HT1080 (cell line): Measurements from ENCODE around the gene KRTAP10-12. TPM values are rescaled to one million over a fixed set of nuclear protein-coding genes. Genes with fewer than 3 reads are reported as not detected.

Experiments used
- DNase-seq: peaks from one replicate; pipeline ENCODE4 v3.0.0-alpha.2; 2015; ENCODE audit warnings: low read depth
- total RNA-seq: library from RNA; depleted of rRNA; stranded (reverse); fragments of >200 nt; shearing (Covaris generic); gene quantifications from 2 replicates; pipeline ENCODE4 v1.2.3, GENCODE V29; 2014

The KRTAP10-12 gene
- total RNA-seq, 1 experiment from 2014 or later, result not detected

DNA sequence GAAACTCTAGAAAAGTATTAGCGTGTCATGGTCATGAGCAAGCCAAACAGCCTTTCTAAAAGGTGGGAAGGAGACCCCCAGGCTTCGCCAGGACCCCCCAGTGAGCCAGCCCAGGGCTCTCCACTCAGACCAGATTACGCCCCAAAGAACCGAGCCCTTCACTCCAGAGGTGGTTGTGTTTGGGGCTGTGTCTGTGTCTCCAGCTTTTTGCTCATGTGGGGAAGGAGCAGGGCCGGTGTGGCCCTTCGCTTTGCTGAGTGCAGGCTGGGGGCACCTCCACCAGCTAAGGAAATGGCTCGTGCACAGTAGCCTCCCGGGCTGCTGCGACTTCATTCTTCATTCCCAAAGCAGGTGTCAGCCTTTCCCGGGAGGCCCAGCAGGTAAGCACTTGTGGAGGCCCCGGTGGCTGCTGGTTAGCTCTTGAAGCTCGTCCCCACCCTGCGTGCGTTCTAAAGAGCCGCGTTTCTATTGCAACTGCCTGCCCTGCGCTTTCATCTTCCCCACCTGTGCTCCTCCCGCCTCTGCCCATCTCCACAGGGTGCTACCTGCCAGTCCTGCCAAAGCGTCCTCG lies 13.9 kb downstream of the KRTAP10-12 start:
- no peak for DNase-seq

DNA sequence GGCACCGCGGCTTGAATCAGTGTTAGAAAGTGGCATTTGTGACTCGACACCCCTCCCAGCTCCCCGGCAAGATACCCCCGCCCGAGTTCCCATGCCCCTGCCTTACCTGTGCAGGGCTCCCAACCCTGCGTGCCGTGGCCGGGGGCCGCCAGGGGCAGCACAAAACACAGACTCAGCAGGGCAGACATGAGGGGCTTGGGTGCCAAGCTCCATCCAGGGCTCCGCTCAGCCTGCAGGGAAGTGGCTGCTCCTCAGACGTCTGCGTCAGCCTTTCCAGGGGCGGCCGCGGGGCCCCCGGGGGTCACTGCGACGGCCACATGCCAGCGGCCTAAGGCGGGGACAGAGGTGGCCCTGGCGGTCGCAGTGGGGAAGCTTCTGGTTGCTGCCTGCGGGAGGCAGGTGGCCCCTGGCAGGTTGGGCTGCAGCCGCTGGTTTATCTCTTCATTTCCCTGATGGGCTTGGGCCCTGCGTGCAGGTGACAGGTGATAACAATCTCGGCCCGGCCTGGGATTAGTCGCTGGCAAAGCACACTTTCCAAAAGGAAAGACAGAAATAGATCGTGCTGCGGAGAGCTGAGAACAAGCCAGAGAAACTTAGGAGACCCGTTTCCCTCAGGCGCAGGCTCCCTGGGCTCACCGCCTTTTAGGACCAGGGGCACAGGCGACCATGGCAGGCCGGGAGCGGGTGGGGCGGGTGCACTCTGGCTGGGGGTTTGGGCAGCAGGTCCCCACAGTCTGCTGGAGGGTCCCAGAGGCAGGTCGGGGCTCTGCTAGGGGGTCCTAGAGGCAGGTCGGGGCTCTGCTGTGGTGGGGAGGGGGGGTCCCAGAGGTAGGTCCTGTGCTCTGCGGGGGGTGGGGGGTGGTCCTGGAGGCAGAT lies 14.6 kb downstream of the KRTAP10-12 start, which contains the start of gene TSPEAR:
TSPEAR (minus strand) TSS at position 246 of the 876 bp plus-strand sequence; CDS start at position 188, 58 bp downstream.
- DNase-seq, result no peak

DNA sequence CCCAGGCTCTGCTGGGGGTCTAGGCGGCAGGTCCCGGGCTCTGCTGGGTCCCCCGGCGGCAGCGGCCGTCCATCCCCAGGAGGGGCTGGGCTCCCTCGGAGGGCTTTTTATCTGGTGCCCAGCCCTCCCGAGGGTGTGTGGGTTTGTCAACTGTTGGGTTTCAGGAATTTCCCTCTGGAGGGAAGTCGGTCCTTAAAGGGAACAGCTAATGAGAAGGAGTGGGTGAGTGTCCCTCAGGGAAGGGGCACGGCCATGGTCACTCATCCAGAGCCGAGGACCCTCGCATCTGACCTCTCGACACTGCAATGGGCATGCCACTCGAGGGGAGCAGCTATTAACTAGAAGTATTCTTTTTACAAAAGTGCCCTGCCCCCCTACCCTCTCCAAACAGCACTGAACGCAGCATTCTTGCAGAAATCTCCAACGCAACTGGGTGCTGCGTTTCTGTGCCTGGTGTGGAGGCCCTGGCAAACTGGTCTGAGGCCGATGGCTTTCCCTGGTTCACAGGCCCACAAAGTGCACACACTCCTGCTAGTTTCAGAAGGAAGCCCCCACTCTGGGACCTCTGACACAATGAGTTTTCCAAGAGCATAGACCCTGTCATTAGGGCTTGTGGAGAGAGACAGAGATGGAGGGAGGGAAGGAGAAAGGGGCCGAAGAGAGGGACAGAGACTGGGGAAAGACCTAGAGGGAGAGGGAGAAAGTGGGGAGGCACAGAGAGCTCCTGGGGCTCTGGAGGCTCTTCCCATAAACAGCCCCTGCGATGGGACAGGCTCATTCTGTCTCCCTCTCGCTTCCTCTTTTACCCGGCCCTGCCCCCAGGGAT lies 15.4 kb downstream of the KRTAP10-12 start:
- no peak for DNase-seq

DNA sequence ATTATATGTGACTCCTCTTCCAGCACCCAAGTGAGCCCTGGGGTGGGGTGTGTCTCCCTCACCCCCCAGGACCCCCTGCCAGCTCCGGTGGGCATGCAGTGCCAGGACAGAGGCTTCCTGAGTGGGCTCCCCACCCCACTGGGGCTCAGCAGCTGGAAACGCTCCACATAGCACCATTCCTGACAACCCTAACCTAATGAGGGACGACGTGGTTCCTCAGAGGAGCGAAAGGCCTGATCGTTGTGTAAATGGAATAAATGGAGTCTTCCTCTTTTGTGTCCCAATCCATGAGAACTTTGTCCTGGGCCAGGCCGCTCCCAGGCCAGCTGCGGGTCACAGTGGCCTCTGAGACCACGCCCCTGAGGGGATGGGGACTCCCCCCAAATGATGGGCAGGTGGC lies 16.2 kb downstream of the KRTAP10-12 start:
- no peak for DNase-seq

DNA sequence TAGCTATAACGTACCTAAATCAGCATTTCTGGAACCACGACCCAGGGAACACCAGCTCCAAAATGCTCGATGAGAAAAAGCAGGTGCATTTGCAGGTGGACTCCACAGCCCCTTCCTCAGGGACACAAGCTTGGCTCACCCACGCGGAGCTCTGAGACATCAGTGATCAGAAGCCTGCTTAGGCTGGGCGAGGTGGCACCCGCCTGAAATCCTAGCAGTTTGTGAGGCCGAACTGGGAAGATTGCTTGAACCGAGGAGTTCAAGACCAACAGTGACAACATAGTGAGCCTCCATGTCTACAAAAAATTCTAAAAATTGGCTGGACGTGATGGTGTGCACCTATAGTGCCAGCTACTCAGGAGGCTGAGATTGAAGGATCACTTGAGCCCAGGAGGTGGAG lies 16.9 kb downstream of the KRTAP10-12 start:
- DNase-seq, result no peak

DNA sequence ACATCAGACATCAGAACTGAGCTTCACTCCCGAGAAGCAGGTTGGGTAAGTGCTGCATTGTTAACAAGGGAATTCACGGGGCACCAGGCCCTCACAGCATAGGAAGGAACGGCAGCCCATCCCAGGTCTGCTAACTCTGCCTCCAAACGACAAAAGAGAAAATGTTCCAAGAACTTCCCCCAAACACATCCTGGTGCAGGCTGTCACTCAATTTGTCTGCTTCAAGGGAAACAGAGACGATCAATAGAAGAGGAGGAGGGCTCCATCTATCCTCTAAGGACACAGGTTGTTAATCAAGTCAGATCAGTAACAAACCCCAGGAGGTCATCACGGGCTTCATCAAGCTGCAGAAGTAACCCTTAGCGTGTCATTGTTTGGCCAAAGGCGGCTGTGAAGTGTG lies 17.9 kb downstream of the KRTAP10-12 start:
- DNase-seq, result no peak

DNA sequence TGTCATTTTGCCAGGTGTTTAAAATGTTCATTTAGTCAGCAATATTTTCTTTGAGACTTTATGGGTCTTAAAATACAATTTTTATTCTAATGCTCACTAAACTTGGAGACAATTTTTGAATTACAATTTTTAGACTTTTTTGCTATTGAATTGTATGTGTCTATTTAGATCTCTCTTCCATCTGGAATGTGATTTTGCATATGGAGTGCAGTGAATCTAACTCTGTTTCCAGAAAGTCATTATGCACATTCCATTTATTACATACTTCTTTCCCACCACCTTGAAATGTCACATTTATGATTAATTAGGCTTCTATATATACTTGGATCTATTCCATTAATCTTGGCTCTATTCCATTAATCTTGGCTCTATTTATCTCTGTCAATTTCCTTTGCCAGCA lies 20.0 kb downstream of the KRTAP10-12 start:
- no peak for DNase-seq

DNA sequence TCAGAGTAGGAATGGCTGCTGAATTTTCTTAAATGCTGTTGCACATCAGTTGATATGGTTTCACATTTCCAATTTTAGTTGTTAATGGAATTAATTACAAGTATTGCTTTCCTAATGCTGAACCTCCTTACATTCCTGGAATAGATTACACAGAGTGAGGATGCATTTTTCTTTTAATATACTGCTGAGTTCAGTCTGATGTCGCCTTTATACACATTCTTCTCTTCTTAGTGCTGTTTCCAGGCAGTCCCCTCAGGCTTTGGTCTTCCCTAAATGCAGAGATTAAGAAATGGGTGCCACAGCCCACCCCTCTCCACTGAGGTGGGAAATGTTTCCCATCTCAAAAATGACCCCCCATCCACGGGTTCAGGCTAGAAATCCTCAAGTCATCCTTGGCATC lies 21.1 kb downstream of the KRTAP10-12 start:
- DNase-seq, result no peak

DNA sequence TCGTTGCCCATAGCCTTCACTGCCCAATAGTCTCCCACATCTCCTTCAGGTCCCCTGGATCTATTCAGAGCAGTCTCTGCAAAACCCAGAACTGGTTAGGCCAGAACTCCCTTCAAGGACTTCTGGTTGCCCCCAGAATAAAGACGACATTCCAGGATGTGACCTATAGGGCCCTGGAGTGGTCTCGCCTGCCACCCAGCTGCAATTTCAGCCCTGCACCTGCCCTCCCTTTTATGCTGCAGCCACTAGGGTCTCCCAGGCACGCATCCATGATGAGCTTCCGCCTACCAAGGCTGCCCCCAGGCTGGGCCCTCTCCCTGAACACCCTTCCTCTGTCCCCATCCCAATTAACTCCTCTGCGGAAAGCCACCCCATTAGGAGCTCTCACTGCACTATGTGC lies 21.6 kb downstream of the KRTAP10-12 start:
- DNase-seq, result no peak

DNA sequence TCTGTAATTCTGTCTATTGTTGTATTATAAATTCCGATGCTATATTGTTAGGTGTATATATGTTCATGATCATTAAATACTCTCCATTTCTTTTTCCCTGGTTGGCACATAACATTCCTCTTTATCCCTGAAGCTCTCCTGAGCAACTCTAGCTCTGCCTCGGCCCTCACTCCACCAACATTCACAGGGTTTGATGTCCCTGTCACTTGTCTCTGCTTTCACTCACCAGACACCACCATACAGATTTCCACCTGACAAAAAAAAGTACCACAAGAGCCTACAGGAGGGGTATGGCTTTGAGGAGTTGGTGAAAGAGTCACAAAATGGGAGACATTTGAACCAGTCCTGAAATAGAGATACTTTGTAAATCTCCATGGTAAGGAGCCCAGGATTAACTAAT lies 23.2 kb downstream of the KRTAP10-12 start:
- DNase-seq, result no peak

DNA sequence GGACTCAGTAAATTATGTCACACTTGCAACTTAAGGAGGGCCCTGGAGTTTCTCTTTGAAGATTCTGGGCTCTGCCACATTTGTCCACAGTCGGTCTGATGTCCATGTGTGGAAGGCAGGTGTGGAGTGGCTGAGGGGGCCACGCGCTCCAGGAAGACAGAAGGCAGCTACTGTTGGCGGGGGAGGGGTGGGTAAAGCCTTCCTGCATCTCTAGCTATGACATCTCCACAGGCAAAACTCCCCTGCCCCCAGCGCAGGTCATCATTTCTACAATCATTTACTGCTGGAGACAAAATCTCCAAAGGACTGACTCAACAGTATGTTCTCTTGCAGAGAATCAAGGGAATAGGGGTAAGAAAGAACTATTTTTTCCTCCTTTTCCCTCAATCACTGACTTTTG lies 25.8 kb downstream of the KRTAP10-12 start:
- DNase-seq, result no peak

DNA sequence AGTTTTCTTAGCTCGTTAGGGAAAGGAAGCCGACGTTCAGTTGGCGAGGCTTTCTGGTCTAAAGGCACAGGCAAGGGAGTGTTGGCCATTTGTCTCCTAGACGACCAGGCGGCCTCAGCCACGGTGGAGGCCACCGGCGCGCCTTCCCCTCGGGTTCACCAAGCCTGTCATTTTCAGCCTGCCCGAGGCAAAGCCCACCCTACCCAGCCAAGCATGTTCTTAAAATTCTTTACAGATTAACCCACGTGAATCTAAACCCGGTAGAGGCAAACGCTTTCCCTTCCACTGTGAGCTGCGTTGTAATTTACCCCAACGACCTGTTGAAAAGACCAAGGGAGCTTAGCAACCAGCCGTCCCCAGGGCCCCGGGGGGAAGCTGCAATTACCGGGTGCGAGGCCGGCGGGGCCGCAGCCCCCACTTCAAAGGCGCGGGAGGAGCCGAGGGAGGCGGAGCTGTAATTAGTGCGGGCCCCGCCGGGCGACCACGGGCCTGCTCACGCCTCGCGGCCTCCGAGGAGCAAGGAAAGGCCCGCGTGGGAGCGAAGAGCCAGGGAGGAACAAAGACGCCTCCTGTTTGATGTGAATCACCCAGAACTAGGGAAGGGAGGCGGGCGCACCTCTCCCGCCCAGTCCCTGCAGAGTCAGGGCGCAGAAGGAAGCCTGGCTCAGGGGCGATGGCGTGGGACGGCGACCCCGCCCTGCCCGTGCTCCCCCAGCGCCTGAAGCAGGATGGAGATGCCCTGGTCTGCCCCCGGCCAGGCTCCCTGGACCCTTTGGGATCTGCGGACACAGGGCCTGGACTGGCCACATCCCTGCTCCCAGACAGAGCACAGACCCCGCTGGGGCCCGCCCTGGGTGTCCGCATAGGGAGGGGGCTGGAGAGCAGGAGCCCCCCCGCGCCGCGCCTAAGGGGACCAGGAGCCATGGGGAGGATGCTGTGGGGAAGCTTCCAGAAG lies 26.5 kb downstream of the KRTAP10-12 start:
- no peak for DNase-seq

DNA sequence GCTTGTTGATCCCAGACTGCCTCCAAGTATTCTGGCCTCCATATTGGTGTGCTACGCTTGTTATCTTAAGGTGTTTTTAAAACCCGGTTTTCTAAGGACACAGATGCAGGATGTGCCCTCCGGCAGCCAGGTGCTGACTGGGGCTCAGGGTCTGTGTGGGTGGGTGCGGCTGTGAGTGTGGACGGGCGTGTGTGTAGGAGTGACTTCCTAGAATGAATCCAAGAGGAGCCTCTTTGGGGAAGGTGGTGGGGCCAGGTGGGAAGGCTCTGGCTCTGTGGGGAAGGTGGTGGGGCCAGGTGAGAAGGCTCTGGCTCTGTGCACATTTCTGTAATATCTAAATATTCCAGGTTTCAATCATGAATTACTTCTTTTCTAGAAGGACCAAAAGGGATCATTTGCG lies 27.2 kb downstream of the KRTAP10-12 start:
- no peak for DNase-seq

DNA sequence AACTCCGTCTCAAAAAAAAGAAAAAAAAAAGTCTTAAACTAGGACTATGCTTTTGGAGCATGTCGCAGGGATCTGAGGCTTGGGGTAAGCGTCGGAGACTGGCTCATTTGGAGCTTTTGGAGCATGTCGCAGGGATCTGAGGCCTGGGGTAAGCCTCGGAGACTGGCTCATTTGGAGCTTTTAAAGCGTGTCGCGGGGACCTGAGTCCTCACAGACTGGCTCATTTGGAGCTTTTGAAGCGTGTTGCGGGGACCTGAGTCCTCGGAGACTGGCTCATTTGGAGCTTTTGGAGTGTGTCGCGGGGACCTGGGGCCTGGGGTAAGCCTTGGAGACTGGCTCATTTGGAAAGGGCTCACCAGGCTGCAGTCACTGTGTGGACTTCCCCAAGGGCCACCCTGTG lies 28.0 kb downstream of the KRTAP10-12 start:
- no peak for DNase-seq

DNA sequence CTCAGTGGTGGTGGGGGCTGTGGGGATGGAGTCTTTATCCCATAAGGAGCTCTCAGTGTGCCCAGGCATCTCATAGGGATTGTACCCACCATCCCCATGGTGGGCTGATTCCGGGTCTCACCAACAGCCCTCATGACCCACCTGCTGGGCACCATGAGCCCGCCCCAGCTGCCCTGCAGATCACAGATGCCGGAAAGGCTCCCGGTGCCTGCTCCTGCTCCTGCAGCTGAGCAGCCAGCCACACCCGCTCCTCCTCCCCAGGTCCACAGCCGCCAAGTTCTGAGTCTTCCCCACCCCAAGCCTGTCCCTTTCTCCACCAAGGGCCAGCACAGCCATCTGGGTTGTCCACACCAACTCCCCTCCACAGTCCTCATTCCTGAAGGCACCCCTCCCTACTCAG lies 29.9 kb downstream of the KRTAP10-12 start:
- no peak for DNase-seq

DNA sequence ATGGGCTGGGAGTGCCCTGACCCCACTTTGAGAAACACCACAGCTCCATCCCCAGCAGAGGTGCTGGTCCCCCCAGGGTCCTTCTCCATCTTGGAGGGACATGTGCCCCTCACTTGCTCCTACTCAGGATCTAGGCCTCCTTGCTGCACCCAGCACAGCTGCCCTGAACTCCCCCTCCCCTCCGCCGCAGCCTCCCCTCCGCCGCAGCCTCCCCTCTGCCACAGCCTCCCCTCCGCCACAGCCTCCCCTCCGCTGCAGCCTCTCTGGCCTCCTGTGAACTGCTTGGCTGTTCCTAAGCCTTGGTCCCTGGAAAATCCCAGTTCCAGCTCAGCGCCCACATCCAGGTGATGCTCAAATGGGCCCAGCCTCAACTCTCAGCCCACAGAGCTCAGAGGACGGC lies 30.3 kb downstream of the KRTAP10-12 start:
- DNase-seq, result no peak

DNA sequence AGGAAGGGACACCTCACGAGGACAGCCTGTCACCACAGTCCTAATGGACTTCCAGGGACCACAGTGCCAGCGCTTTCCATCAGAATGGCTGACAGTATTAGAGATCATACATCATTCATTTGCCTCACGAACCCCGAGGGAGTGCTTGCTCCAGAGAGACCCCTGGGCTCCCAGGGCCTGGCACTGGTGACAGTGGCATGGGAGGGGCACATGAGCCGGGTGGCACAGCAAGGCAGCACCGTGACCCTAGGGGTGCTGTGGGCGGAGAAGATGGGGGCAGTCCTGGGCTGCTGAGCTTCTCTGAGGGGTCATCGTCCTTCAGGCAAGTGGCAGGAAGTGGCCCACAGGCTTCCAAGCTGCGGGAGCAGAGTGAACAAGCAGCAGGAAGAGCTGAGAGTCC lies 30.8 kb downstream of the KRTAP10-12 start:
- DNase-seq, result no peak

DNA sequence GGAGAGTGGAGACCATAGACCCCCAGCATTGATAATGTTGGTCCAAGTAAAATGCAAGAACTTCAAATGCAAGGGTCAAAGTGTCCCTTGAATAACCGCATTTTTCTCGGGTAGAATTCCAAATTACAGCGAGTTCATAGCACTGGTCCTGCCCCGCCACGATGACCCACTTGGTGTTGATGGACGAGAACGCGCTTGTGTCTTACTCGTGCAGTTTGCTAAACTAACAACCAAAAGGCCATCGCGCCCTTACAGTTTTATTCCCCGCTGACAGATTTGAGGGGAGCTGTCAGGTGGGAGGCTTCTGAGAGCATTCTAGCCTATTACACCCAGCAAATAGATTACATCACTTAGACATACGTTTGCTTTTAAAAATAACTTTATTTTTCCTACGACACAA lies 31.7 kb downstream of the KRTAP10-12 start:
- no peak for DNase-seq

DNA sequence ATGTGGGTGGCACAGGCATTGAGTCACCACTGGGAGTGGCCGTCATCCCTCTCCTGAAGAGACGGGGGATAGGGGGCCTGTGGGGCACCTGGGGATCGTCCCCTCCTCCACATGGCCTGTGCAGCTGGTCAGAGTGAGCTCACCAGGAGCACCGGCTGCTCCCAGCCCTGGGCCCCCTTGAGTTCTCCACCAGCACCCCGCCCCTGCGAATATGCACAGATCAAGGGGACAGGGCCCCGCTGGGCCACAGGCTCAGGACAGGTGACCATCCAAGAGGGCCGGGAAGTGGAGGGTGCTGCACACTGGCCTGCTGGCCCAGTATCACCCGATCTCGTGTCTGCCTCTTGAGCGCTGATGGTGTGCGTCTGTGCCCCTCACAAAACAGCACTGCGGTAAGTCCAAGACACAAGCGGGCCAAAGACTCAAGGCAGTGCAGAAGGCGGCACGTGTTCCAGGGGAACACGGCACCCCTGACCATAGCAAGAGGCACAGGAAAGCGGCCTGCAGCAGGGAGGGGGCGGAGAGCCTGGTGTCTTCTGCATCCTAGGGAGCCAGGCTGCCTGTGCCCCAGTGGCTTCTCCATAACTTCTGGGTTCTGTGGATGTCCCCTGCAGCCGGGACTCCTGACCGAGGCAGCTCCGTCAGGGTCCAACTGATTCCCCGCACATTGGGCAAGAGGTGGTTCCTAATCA lies 32.5 kb downstream of the KRTAP10-12 start:
- DNase-seq, result no peak

DNA sequence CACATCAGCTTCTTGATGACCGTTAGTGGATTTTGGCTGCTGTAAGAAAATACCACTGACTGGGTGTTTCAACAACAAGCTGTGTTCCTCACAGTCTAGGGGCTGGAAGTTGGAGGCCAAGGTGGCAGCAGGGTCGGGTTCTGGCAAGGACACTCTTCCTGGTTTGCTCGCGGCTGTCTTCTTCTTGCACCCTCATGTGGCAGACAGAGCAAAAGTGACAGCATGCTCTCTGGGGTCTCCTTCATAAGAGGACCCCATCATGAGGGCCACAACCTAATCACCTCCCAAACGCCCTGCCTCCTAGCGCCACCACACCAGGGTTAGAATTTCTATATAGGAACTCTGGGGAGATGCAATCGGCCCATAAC lies 33.0 kb downstream of the KRTAP10-12 start:
- DNase-seq, result no peak
